HG02610 (cell line): ENCODE data around the gene KLF9.
"Not testable (repeated sequence)": the region's sequence is repeated elsewhere in the genome, so short reads cannot be mapped to it uniquely, and the experiment has no call there.

Experiments
- ATAC-seq: cut with Tn5 transposase; IDR thresholded peaks from one replicate; pipeline ENCODE4 v1.9.1; 2021; ENCODE audit warnings: mild to moderate bottlenecking, moderate library complexity; ENCODE audit not compliant: unreplicated experiment

KLF9 gene

DNA sequence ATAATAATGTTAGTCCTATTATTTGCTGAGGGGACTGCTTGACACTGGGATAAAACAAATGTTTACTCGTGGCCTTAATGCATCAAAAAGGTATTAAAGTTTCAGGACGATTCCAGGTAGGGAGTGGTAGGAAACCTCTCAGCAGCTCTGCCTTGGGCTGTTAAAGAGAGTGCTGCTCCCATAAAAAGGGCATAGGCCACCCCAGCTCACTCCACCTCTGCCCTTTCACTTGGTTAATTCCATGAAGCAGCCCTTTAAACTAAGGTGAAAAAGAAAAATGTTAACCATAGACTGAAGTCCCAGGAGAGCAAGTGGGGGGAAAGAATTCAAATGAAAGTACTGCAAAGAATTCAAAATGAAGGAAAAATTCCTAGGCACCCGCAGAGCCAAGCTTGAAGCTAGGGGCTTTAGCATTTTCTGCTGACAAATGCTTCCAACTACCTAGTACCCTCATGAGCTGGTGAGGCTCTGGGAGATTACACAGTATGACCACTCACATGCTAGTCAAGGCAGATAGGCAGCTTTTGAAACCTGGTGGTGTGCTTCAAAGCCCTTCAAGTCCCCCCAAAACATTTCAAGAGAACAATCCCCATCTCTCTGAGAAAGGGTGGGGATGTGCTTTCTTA is 8.5 kb downstream of the KLF9 start:
- ATAC-seq = peak; percentile 31

DNA sequence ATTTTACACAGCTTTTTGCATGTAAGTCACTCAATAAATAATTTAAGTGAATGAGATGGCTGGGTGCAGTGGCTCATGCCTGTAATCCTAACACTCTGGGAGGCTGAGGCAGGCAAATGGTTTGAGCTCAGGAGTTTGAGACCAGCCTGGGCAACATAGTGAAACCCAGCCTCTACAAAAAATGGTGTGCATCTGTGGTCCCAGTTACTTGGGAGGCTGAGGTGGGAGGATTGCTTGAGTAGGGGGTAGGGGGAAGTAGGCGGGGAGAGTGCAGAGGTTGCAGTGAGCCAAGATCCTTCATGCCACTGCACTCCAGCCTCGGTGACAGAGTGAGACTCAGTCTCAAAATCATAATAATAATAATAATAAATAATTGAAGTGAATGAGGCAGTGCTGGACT is 10.2 kb downstream of the KLF9 start:
- no peak for ATAC-seq

DNA sequence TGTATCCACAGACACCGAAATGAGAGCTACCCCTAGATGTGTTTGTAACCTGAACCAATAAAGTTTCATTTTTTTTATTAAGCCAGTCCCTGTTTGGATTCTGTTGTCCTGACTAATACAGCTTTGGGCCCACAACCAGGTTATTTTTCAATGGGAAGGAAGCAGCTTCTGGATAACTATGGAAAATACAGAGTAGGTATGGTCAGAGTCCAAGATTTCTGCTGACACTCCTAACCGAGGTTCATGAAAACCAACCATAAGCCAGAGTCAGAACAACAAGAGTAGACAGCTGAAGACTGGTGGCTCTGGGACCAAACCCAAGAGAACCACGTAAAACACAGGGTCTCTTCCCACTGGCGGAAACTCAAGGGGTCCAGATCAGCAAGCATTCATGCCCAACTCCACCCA is 10.8 kb downstream of the KLF9 start:
- ATAC-seq = no peak

DNA sequence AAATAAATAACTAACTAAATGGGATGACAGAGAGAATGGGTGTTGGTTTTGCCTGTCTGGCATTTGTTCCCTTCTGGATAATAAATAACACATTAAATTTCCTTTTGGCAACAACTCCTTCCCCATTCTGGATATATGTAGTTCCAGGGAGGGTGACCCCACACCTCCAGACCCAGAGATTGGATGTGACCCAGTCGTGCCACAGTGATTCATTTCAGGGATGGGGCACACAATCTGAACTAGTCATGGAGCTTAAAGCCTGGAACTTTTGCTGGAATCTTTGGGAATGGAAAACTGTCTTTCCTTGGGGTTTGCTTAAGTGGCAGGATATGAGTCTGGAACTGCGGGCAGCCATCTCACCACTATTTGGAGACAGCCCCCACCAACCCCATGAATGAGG is 11.3 kb downstream of the KLF9 start:
- ATAC-seq = no peak

DNA sequence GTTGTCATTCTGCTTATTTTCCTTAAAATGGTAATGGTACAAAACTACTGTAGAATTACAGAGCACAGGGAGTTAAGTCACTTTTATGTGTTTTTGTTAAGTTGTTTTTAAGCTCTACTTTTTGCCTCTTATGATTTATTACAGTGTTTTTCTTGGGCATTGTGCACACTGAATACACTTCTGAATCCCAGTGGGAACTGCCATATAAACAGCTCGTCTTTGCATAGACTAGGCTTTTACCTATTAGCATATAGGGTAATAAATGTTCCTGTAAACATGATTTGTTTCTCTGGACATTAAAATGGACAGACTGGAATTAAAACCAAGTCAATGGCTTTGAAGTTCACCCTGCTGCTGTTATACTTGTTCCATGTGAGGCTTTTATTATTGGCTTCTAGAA is 12.2 kb downstream of the KLF9 start:
- no peak for ATAC-seq

DNA sequence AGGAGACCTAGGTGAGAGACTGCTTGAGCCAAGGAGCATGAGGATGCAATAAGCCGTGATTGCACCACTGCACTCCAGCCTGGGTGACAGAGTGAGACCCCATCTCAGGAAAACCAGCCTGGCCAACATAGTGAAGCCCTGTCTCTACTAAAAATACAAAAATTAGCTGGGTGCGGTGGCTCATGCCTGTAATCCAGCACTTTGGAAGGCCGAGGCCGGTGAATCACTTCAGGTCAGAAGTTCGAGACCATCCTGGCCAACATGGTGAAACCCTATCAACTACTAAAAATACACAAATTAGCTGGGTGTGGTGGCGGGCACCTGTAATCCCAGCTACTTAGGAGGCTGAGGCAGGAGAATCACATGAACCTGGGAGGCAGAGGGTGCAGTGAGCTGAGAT is 13.2 kb downstream of the KLF9 start:
- ATAC-seq = not testable (repeated sequence)

DNA sequence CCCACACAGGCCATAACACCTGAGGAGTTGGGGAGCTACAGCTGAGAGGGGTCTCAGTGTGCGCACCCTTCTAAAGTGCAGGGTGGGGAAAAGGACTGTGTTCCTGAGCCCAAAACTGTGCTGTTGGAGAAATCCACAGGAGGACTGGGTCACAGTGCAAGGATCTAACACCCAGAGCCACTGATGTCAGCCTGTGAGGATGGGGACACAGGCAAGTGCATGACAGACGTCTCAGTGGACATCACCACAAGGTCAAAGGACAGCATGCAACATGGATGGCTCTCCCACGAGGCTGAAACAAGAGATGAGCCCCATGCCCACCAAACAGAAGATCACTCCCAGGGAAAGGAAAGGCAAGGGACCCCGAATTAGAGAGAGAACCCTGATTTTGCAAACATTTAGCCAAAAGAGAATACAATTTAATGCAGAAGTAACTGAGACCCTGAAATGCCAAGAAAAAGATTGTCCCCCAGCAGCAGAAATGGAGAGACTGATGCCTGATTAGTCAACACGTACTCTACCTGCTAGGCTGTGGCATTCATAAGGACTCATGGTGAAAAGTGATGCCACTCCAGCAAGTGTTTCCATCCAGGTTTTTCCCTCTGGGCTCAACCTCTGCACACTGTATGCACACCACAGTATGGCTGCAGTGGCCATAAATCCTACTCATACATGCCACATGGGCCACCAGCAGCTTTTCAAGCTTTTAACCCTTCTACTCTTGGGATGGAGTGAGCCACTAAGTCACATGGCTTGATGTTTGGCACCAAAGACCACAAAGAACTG is 14.2 kb downstream of the KLF9 start:
- ATAC-seq = no peak

DNA sequence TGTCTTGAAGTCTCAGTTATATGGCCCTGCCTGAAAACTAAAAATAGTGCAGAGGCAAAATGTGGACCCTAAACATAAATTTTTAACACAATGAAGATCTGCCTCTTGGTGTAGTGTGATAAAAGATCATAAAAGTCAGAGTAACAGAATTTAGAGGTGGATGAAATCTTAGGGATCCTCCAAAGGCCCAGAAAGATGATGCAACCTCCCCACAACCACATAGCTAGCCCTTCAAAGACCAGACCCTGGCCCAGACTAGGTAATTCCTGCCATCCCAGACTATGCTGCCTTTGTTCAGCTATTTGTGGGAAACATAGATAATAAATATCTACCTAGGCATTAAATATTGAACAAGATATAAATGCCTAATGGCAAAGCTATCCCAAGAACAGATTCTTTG is 15.3 kb downstream of the KLF9 start:
- ATAC-seq = no peak

DNA sequence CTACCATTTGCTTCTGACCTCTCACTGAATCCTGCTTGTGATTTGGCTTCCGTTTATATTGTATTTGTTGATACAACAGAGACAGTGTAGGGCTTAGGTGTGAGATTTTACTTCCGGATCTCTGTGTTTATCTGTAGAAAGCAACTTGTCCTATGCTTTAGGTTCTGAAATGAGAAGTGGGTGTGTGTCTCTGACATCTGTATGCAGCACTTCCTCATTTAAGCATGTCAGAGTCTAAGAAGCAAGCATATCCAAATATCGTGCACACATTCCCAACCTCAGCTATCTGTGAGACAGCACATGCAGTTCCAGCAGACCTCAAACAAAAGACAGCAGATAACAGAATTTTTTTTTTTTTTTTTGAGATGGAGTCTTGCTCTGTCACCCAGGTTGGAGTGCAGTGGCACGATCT is 16.3 kb downstream of the KLF9 start:
- ATAC-seq = peak; percentile 96

DNA sequence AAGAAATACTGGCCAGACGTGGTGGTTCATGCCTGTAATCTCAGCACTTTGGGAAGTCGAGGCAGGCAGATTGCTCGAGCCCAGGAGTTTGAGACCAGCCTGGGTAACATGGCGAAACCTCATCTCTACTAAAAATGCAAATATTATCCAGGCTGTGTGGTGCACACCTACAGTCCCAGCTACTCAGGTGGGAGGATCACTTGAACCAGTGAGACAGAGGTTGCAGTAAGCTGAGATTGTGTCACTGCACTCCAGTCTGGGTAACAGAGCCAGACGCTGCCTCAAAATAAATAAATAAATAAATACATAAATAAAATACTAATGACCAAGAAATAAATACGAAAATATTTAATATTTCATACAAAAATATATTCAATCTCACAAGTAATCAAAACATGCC is 18.8 kb downstream of the KLF9 start:
- no peak for ATAC-seq

DNA sequence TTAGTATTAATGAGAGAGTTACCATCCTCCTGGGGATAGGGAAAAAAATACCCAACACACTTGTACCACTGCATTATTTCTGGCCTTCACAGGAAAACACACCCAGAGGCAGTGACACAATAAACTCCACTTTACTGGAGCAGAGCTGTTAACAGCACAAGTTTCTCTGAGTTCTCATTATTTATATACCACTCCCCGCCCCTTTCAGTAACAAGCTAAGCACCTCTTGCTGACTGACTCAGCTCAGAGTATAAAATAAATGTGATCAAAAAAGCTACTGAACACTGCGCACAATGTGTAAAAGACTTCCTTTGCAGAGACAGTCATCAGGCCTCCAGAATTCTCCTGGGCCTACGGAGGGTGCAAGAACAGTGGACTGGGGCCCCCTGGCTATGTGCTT is 21.6 kb downstream of the KLF9 start:
- no peak for ATAC-seq

DNA sequence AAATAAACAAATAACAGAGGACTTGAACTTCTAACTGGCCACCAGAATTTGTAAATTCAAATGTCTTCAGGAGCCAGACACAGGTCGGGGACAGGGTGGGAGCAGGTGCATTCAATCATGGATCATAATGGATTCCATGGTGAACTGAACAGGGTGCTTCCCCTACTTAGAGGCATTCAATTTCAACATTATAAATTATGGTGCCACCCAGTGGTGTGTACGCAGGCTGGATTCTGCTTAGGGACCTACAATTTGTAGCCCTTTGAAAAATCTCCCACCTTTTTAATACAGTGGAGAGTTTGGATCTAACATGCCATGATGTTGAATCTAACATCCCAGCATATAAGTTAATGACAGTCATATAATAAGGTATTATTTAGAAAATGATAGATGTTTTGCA is 22.3 kb downstream of the KLF9 start:
- ATAC-seq = no peak

DNA sequence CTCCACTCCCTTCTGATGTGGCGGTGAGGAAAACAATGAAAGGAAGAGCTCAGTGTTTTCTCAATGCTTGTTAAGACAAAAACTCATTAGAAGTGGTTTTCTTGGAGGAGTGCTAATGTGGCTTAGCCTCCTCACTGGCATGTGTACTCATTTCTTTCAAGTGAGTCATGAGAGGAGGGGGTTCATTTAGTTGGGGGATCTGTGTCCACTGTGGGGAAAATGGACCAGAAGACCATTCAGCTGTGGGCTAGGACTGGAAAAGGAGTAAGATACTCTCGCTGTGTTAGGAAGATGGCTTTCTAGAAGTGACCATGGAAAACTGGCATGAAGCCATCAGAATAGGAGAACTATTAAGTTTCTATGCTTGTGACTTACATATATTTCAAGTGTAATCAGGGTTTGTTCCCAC is 23.5 kb downstream of the KLF9 start:
- ATAC-seq = no peak

DNA sequence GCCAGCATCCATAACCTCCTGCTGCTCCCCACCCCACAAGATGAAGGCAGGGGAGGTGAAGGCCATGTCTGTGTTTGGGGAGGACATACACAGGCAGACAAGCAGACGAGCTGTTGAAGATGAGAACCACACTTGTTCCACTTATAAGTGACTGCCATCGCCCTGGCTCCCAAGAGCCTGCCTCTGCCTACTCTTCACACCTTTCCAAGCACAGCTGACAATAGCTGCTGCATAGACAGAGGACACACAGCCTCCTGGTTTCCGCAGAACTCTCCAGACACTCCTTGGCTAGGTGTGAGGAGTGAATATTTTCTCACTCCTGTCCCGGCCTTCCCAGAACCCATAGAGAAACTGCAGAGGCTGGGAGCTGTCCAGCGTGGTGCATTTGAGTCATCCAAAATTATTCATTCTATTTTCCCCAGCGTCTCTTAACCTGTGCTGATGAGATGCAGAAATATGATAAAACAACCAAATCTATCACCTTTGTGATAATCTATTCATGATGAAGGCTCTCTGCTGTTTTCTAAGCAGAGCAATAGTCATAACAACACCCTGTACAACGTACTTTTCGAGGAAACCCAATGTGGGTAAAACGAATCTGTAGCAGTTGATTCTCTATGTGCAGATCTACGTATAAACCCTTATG is 24.7 kb downstream of the KLF9 start:
- ATAC-seq = no peak

DNA sequence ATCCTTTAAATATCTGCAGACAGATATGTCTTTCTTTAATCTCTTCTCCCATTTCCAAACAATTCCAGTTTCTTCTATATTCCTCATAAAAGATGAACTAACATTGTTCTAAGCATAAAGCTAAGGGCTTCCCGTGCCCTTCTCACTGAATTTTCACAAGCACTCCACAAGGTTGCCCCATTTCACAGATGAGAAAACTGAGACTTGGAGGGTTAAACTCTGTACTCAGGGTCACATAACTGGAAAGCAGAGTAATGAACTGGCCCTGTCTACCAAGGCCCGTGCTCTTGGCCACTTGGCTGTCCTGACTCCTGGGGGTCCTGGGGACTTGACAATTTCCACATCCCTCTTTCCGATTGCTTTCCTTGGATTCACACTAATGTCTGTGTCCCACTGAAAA is 25.3 kb downstream of the KLF9 start:
- ATAC-seq = no peak

DNA sequence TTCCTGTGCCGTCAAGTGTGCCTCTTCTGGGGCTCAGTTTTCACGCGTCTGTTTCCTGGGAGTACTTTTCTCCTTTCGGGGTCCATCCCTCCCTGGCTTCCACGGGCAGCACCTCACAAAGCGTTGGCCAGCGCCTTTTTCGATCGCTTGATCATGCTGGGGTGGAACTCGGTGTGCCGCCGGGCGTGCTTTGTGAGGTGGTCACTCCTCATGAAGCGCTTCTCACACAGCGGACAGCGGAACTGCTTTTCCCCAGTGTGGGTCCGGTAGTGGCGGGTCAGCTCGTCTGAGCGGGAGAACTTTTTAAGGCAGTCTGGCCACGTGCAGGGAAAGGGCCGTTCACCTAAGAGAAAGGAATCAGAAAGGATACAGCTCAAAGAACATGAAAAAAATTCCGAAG is 26.8 kb downstream of the KLF9 start:
- ATAC-seq = no peak

DNA sequence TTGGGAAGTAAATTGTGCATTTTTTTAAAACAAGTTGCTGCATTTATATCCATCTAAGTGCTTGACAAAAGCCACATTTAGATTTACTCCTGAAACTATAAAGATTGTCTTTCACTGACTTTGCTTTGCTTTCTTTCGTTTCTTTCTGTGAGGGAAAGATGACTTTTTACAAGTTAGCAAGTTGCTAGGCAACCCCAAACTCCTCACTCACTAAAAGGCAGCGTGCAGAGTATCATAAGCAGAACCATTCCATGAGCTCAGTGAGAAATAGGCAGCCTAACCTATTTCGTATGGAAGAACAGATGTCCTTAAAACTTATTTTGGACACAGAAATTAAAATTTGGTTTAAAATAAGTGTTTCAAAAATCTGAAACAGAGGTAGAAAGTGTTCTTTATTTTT is 29.0 kb downstream of the KLF9 start:
- ATAC-seq = no peak

DNA sequence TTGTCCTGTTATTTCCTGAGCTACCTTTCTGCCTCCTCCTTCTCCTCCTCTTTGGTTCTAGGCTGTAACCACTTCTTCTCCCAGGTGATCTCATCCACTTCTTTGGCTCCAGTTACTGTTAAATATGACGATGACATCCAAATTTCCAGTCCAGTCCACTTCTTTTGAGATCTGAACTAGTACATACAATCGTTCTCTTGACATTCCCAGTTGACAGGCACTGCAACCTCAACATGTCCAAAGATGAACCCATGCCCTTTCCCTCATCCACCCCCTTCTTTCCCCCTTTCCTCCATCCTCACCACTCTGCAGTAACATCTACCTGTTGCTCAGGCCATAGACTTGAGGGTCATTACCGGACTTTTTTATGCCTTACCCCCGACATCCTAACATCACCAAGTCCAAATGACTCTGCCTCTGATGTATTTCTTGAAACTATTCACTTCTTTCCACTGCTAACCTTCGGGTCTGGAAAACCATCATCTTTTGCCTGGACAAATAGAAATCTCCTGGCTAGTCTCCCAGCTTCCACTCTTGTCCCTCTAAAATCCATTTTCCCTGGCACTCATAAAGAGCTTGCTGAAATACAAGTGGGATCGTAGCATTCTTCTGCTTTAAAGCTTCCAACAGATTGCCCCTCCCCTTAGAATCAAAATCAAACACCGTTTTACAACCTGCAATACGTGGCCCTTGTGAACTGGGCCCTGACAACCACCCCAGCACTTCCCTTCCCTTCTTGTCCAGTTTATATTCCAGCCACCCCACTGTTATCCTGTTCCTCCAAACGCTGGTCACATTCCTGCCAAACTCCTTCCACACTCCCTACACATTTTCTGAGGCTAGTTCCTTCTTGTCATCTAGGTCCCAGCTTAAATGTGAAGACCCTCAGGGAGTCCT is 31.5 kb downstream of the KLF9 start:
- no peak for ATAC-seq

DNA sequence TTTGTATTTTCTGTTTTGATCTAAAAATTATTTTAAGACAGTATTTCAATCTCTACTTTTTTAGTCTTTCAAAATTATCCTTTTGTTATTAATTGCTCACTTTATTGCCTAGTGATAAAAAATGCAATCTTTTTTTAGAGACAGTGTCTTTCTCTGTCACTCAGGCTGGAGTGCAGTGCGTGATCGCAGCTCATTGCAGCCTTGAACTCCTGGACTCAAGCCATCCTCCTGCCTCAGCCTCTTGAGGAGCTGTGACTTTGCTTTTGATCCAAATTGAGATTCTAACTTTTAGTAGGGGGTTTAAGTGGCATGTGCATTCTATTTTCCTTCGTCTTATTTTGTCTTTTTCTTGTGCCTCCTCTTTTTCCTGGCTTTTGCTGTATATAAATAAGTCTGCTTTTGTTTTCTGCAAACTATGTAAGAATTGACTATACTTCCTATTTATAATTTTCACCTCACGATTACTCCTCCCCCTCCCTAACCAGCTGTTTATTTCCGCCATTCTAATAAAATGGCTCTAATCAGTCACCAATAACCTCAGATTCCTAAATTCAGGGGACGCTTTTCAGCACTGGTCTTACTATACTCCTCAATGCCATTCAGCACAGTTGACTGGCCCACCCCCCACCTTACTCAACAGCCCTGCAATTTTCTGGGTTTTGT is 32.3 kb downstream of the KLF9 start:
- ATAC-seq = no peak

DNA sequence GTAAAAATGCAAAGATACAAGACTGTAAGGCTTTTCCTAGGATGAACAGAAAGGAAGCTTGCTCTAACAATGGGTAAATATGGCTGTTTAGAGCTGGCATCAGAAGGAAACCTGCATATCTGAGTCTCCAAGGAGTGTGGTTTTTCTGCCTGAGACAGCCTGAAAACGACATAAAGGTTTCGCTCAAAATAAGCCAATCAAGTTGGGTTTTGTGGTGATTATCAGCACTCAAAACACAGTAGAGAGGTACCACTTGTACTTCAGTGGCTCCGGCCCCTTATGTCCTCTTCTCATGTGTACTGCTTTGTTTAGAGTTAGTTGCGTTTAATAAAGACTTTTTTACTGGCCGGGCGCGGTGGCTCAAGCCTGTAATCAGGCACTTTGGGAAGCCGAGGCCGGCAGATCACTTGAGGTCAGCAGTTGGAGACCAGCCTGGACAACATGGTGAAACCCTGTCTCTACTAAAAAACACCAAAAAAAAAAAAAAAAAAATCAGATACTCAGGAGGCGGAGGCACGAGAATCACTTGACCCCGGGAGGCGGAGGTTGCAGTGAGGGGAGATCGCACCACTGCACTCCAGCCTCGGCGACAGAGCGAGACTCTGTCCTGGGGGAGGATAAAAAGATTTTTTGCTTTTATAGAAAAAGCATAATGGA is 39.4 kb downstream of the KLF9 start:
- ATAC-seq = no peak
